ENCODE data around the gene ADAMTS14. TPM values are rescaled to one million over a fixed set of nuclear protein-coding genes. Genes with fewer than 3 reads are reported as not detected.

ADAMTS14 gene
- total RNA-seq, 1 donor from 2014 or later, result 1.1 TPM

- H3K36me3 Mint-ChIP-seq (ENCODE audit: low read depth, unreplicated experiment), result no peaks in the 10 kb centered on the region
- TF ChIP-seq, protein P1, sequence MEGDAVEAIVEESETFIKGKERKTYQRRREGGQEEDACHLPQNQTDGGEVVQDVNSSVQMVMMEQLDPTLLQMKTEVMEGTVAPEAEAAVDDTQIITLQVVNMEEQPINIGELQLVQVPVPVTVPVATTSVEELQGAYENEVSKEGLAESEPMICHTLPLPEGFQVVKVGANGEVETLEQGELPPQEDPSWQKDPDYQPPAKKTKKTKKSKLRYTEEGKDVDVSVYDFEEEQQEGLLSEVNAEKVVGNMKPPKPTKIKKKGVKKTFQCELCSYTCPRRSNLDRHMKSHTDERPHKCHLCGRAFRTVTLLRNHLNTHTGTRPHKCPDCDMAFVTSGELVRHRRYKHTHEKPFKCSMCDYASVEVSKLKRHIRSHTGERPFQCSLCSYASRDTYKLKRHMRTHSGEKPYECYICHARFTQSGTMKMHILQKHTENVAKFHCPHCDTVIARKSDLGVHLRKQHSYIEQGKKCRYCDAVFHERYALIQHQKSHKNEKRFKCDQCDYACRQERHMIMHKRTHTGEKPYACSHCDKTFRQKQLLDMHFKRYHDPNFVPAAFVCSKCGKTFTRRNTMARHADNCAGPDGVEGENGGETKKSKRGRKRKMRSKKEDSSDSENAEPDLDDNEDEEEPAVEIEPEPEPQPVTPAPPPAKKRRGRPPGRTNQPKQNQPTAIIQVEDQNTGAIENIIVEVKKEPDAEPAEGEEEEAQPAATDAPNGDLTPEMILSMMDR (IDR thresholded peaks at IDR 0.05; ENCODE audit: unreplicated experiment), result no peak
- H3K27me3 Mint-ChIP-seq (ENCODE audit: unreplicated experiment), result peaks cover 4% of the 10 kb centered on the region
- H3K4me1 Mint-ChIP-seq (ENCODE audit: unreplicated experiment), result peaks cover 38% of the 10 kb centered on the region
- no peak overlapping the region for H3K27ac Mint-ChIP-seq (ENCODE audit: unreplicated experiment)
- DNase-seq (ENCODE audit: low spot score), result no peak
- H3K9me3 Mint-ChIP-seq (ENCODE audit: unreplicated experiment), result no peaks in the 10 kb centered on the region
- H3K4me3 Mint-ChIP-seq (ENCODE audit: unreplicated experiment), result no peak overlapping the region
Observed at GRCh38 chr10:70679498-70679897, 7.2 kb downstream of the ADAMTS14 start.

- TF ChIP-seq, protein P1 (IDR thresholded peaks at IDR 0.05; ENCODE audit: unreplicated experiment), result no peak
- no peak overlapping the region for H3K27ac Mint-ChIP-seq (ENCODE audit: unreplicated experiment)
- peaks cover 28% of the 10 kb centered on the region for H3K4me1 Mint-ChIP-seq (ENCODE audit: unreplicated experiment)
Observed at GRCh38 chr10:70680899-70681730, 8.8 kb downstream of the ADAMTS14 start.

DNA sequence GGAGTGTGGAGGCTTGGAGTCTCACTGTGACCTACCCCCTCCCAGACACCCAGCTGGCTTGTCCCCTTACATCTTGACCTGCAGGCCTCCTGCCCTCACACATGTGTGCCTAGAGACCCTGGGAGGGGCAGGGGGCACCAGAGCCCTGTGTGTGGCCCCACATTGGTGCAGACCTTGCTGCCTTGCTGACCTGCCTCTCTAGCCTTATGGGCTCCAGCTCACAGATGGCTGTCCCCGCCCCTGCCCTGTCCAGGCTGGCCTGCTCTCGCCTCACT lies 9.4 kb downstream of the ADAMTS14 start:
- TF ChIP-seq, protein P1 (IDR thresholded peaks at IDR 0.05; ENCODE audit: unreplicated experiment), result no peak
- no peak for DNase-seq (ENCODE audit: low spot score)
- Mint-ChIP-seq H3K27ac (ENCODE audit: unreplicated experiment) (no peak overlapping the region), H3K36me3 (ENCODE audit: low read depth, unreplicated experiment) (no peaks in the 10 kb centered on the region), H3K4me1 (ENCODE audit: unreplicated experiment) (peaks cover 28% of the 10 kb centered on the region), H3K9me3 (ENCODE audit: unreplicated experiment) (no peaks in the 10 kb centered on the region), H3K27me3 (ENCODE audit: unreplicated experiment) (peaks cover 2% of the 10 kb centered on the region), H3K4me3 (ENCODE audit: unreplicated experiment) (no peak overlapping the region)

More at GRCh38 chr10:70680899-70681730, 8.8 kb downstream of the ADAMTS14 start:
- no peaks in the 10 kb centered on the region for H3K36me3 Mint-ChIP-seq (ENCODE audit: low read depth, unreplicated experiment)
- no peak overlapping the region for H3K4me3 Mint-ChIP-seq (ENCODE audit: unreplicated experiment)
- DNase-seq (ENCODE audit: low spot score), result no peak
- no peaks in the 10 kb centered on the region for H3K9me3 Mint-ChIP-seq (ENCODE audit: unreplicated experiment)
- H3K27me3 Mint-ChIP-seq (ENCODE audit: unreplicated experiment), result peaks cover 4% of the 10 kb centered on the region

DNA sequence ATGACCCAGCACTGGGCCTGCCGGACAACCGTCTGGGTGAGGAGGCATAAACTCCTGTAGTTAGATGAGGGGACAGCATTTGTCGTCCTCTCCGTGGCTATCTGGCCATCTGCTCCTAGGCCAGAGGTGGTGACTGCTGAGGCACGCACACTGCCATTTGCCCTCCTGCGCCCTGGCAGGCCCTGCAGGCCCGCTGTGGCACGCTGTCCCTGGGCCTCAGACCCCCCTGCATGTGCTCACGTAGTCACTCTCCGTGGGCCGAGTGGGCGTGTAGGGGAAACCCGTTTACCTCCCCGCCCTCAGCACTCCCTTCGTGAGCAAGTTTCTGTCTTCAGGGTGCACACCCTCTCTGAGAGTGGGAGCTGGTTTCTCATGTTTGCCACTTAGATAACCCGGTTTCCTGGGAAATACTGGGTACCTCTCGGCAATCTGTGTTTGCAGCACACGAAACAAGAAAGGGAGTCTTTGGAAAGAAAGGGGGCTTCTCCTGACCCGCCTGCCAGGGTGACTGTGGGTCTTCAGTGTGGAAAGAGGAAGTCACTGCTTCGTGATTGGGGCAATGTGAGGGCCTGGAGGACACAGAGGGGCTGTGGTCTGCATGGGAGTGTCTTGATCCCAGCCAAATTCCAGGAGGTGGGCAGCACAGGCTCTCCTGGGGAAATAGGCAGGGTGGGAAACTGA lies 10.8 kb downstream of the ADAMTS14 start:
- Mint-ChIP-seq H3K27me3 (ENCODE audit: unreplicated experiment) (peaks cover 2% of the 10 kb centered on the region), H3K4me1 (ENCODE audit: unreplicated experiment) (peaks cover 28% of the 10 kb centered on the region), H3K27ac (ENCODE audit: unreplicated experiment) (no peak overlapping the region), H3K36me3 (ENCODE audit: low read depth, unreplicated experiment) (no peaks in the 10 kb centered on the region), H3K4me3 (ENCODE audit: unreplicated experiment) (no peak overlapping the region), H3K9me3 (ENCODE audit: unreplicated experiment) (no peaks in the 10 kb centered on the region)
- TF ChIP-seq, protein P1 (IDR thresholded peaks at IDR 0.05; ENCODE audit: unreplicated experiment), result no peak
- DNase-seq (ENCODE audit: low spot score), result no peak

DNA sequence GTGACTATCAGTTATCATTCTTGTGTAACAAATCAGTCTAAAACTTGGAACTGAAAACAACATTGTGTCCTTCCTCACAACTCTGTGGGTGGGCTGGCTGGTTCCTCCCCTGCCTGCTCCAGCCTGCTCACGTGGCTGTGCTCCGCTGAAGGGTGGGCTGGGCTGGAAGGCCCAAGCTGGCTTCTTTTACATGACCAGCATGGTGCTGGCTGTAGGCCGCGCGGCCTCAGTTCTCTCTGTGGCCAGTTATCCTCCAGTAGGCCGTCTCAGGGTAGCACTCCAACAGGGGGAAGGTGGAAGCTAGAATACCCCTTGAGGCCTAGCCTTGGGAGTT lies 11.3 kb downstream of the ADAMTS14 start:
- Mint-ChIP-seq H3K27ac (ENCODE audit: unreplicated experiment) (no peak overlapping the region), H3K27me3 (ENCODE audit: unreplicated experiment) (peaks cover 2% of the 10 kb centered on the region), H3K4me1 (ENCODE audit: unreplicated experiment) (peaks cover 28% of the 10 kb centered on the region), H3K9me3 (ENCODE audit: unreplicated experiment) (no peaks in the 10 kb centered on the region), H3K4me3 (ENCODE audit: unreplicated experiment) (no peak overlapping the region), H3K36me3 (ENCODE audit: low read depth, unreplicated experiment) (no peaks in the 10 kb centered on the region)
- DNase-seq (ENCODE audit: low spot score), result no peak
- TF ChIP-seq, protein P1 (IDR thresholded peaks at IDR 0.05; ENCODE audit: unreplicated experiment), result no peak
